Measurements from ENCODE around the gene UHRF1. TPM values are rescaled to one million over a fixed set of nuclear protein-coding genes. Genes with fewer than 3 reads are reported as not detected.
"Not testable (repeated sequence)": the region's sequence is repeated elsewhere in the genome, so short reads cannot be mapped to it uniquely, and the experiment has no call there.

Gene UHRF1
- total RNA-seq, 1 donor from 2014 or later, result 20.7 TPM

DNA sequence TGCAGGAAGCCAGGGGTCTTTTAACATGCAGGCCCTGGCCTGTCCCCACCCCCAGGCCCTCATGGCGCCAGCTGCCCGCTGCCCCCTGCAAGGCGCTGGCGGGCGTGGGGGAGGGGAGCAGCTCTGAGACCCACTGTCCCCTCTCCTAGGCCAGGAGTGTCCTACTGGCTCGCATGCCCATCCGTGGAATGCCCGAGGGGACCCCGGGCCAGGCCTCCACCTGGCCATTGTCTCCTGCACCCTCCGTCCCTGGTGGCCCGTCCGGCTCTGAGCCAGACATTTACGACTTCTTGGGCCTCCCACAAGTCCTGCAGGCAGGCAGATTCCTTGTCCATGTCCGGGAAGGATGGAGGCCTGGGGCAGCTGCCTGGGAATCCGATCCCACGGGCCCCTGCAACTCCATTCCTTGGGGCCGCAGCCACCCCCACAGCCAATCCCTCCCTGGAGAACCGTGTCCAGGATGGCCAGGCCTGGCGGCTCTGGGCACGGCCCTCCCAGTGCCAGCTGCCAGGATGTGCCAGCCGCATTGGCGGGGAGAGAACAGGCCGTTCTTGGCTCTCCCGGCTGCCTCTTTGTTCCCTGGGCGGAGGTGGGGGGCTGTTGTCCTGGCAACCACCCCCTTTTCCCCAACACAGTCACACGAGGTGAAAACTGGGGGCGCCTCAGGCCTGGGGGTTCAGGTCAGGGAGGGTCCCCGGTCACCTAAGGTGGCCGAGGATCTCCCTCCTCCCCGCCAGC, 31.4 kb upstream of the UHRF1 start:
- TF ChIP-seq, protein P1, sequence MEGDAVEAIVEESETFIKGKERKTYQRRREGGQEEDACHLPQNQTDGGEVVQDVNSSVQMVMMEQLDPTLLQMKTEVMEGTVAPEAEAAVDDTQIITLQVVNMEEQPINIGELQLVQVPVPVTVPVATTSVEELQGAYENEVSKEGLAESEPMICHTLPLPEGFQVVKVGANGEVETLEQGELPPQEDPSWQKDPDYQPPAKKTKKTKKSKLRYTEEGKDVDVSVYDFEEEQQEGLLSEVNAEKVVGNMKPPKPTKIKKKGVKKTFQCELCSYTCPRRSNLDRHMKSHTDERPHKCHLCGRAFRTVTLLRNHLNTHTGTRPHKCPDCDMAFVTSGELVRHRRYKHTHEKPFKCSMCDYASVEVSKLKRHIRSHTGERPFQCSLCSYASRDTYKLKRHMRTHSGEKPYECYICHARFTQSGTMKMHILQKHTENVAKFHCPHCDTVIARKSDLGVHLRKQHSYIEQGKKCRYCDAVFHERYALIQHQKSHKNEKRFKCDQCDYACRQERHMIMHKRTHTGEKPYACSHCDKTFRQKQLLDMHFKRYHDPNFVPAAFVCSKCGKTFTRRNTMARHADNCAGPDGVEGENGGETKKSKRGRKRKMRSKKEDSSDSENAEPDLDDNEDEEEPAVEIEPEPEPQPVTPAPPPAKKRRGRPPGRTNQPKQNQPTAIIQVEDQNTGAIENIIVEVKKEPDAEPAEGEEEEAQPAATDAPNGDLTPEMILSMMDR (IDR thresholded peaks at IDR 0.05), result no peak
- Mint-ChIP-seq H3K27me3 (ENCODE audit: unreplicated experiment) (no peaks in the 10 kb centered on the region), H3K4me3 (ENCODE audit: unreplicated experiment) (no peak overlapping the region), H3K4me1 (ENCODE audit: unreplicated experiment) (peaks cover 10% of the 10 kb centered on the region), H3K36me3 (ENCODE audit: unreplicated experiment) (no peaks in the 10 kb centered on the region), H3K27ac (ENCODE audit: unreplicated experiment) (no peak overlapping the region), H3K9me3 (ENCODE audit: unreplicated experiment) (no peaks in the 10 kb centered on the region)
- peak; percentile 84 for DNase-seq (ENCODE audit: extremely low spot score, unreplicated experiment)

DNA sequence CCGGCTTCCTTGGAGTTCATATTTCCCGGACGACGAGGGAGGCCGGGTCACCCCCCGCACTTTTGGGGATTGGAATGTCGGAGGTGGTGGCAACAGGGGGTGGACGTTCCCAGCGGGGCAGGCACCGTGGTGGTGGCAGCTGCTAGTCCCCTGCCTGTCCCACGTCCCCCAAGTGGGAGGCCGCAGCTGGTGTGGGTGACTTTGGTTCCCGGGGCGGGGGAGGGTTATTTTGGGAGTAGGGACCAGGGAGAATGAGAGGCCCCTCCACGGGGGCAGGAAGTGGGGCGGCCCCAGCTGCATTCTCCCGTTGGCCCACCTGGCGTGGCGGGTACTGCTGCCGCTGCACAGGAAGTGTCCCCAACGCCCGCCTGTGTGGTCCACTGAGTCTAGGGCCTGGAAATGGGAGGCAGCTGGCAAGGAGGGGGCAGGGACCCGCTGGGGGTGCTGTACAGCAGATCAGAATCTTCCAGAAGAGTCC, 30.8 kb upstream of the UHRF1 start:
- H3K4me1 Mint-ChIP-seq (ENCODE audit: unreplicated experiment), result peaks cover 10% of the 10 kb centered on the region
- no peak for DNase-seq (ENCODE audit: extremely low spot score, unreplicated experiment)
- no peaks in the 10 kb centered on the region for H3K36me3 Mint-ChIP-seq (ENCODE audit: unreplicated experiment)
- no peaks in the 10 kb centered on the region for H3K27me3 Mint-ChIP-seq (ENCODE audit: unreplicated experiment)
- TF ChIP-seq, protein P1 (IDR thresholded peaks at IDR 0.05), result no peak
- no peaks in the 10 kb centered on the region for H3K9me3 Mint-ChIP-seq (ENCODE audit: unreplicated experiment)
- no peak overlapping the region for H3K4me3 Mint-ChIP-seq (ENCODE audit: unreplicated experiment)
- no peak overlapping the region for H3K27ac Mint-ChIP-seq (ENCODE audit: unreplicated experiment)

DNA sequence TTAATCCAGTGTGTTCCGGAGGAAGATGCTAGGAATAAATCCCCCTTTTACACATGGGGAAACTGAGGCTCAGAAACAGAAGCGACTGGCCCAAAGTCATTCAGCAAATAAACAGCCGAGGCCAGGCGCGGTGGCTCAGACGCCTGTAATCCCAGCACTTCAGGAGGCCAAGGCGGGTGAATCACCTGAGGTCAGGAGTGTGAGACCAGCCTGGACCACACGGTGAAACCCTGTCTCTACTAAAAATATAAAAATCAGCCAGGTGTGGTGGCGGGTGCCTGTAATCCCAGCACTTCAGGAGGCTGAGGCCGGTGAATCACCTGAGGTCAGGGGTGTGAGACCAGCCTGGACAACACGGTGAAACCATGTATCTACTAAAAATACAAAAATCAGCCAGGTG, 30.3 kb upstream of the UHRF1 start:
- Mint-ChIP-seq H3K27me3 (ENCODE audit: unreplicated experiment) (no peaks in the 10 kb centered on the region), H3K4me1 (ENCODE audit: unreplicated experiment) (peaks cover 10% of the 10 kb centered on the region), H3K36me3 (ENCODE audit: unreplicated experiment) (no peaks in the 10 kb centered on the region), H3K9me3 (ENCODE audit: unreplicated experiment) (no peaks in the 10 kb centered on the region), H3K4me3 (ENCODE audit: unreplicated experiment) (no peak overlapping the region), H3K27ac (ENCODE audit: unreplicated experiment) (peak overlapping the region; percentile 23)
- no peak for DNase-seq (ENCODE audit: extremely low spot score, unreplicated experiment)
- TF ChIP-seq, protein P1 (IDR thresholded peaks at IDR 0.05), result no peak

DNA sequence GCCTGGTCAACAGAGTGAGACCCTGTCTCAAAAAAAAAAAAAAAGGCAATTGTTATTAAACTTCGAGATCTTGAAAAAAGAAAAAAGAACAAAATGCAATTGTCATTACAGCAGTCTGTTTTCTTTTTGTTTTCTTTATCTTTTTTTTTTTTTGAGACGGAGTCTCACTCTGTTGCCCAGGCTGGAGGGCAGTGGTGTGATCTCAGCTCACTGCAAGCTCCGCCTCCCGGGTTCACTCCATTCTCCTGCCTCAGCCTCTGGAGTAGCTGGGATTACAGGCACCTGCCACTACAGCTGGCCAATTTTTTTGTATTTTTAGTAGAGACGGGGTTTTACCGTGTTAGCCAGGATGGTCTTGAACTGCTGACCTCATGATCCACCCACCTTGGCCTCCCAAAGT, 26.4 kb upstream of the UHRF1 start:
- H3K36me3 Mint-ChIP-seq (ENCODE audit: unreplicated experiment); H3K4me3 Mint-ChIP-seq (ENCODE audit: unreplicated experiment); H3K9me3 Mint-ChIP-seq (ENCODE audit: unreplicated experiment); DNase-seq (ENCODE audit: extremely low spot score, unreplicated experiment); H3K27me3 Mint-ChIP-seq (ENCODE audit: unreplicated experiment); H3K27ac Mint-ChIP-seq (ENCODE audit: unreplicated experiment): not testable (repeated sequence)
- H3K4me1 Mint-ChIP-seq (ENCODE audit: unreplicated experiment), result peaks cover 16% of the 10 kb centered on the region

DNA sequence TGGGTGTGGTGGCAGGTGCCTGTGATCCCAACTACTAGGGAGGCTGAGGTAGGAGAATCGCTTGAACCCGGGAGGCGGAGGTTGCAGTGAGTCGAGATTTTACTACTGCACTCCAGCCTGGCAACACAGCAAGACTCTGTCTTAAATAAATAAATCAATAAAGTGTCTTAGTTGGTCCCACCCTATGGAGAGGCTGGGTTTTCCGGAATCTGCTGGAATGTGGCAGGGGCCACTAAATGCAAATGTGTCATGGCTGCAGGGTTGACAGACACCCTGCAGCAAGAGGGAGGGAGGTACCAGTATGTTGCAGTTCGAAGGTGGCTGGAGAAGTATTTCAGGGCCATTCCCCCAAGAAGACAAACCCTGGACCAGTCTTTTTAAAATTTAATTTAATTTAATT, 24.3 kb upstream of the UHRF1 start:
- H3K4me1 Mint-ChIP-seq (ENCODE audit: unreplicated experiment), result peaks cover 15% of the 10 kb centered on the region
- H3K9me3 Mint-ChIP-seq (ENCODE audit: unreplicated experiment); H3K27ac Mint-ChIP-seq (ENCODE audit: unreplicated experiment); H3K36me3 Mint-ChIP-seq (ENCODE audit: unreplicated experiment); DNase-seq (ENCODE audit: extremely low spot score, unreplicated experiment); H3K27me3 Mint-ChIP-seq (ENCODE audit: unreplicated experiment); H3K4me3 Mint-ChIP-seq (ENCODE audit: unreplicated experiment): not testable (repeated sequence)

DNA sequence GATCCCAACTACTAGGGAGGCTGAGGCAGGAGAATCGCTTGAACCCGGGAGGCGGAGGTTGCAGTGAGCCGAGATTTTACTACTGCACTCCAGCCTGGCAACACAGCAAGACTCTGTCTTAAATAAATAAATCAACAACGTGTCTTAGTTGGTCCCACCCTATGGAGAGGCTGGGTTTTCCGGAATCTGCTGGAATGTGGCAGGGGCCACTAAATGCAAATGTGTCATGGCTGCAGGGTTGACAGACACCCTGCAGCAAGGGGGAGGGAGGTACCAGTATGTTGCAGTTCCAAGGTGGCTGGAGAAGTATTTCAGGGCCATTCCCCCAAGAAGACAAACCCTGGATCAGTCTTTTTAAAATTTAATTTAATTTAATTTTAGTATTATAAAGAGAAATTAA, 21.5 kb upstream of the UHRF1 start:
- H3K36me3 Mint-ChIP-seq (ENCODE audit: unreplicated experiment); DNase-seq (ENCODE audit: extremely low spot score, unreplicated experiment); H3K4me3 Mint-ChIP-seq (ENCODE audit: unreplicated experiment); H3K27me3 Mint-ChIP-seq (ENCODE audit: unreplicated experiment); H3K27ac Mint-ChIP-seq (ENCODE audit: unreplicated experiment); H3K9me3 Mint-ChIP-seq (ENCODE audit: unreplicated experiment): not testable (repeated sequence)
- peaks cover 17% of the 10 kb centered on the region for H3K4me1 Mint-ChIP-seq (ENCODE audit: unreplicated experiment)

Measured in osteocyte (in vitro differentiated cells).